GM12801 (cell line): ENCODE results near the gene CAMKK1.

Source experiments
- TF ChIP-seq, protein P1 (sequence below): IDR thresholded peaks from one replicate; pipeline ENCODE4 v1.5.1; 2011; ENCODE audit warnings: control low read depth; ENCODE audit not compliant: insufficient read length; ENCODE audit errors: extremely low read depth

Gene CAMKK1

DNA sequence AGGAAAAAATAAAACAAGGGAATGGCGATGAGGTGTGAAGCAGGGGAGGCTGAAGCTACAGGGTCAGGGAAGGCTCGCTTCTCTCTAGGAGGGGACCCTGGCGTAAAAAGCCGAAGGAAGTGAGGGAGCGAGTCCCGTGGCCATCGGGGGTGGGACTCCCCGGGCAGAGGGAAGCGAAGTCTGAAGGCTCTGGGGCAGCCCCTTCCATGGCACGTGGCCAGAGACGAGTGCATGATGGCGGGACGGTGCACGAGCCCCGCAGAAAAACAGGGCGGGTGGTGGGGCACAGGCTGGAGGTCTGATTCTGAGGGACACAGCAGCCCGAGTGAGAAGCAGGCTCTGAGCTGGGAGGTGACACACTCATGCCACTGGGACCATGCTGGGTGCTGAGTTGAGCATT, 25.7 kb downstream of the CAMKK1 start:
- TF ChIP-seq, protein P1, sequence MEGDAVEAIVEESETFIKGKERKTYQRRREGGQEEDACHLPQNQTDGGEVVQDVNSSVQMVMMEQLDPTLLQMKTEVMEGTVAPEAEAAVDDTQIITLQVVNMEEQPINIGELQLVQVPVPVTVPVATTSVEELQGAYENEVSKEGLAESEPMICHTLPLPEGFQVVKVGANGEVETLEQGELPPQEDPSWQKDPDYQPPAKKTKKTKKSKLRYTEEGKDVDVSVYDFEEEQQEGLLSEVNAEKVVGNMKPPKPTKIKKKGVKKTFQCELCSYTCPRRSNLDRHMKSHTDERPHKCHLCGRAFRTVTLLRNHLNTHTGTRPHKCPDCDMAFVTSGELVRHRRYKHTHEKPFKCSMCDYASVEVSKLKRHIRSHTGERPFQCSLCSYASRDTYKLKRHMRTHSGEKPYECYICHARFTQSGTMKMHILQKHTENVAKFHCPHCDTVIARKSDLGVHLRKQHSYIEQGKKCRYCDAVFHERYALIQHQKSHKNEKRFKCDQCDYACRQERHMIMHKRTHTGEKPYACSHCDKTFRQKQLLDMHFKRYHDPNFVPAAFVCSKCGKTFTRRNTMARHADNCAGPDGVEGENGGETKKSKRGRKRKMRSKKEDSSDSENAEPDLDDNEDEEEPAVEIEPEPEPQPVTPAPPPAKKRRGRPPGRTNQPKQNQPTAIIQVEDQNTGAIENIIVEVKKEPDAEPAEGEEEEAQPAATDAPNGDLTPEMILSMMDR: no peak

DNA sequence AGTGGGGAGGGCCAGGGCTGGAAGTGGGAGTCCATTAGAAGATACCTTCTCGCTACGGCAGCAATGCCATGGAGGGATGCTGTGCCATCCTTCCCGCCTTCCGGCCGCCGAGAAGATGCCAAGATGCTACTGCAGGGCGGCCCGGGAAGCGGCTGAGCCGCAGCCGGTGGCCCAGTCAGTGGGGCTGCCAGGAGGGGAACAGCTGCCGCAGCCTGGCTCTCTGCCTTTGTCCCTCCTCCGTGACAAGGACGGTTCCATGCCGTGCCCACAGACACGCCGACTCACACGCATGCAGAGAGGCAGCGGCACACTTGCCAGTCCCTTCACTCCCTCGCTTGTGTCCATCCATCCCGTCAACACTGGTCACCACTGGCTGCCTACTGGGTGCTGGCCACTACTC, 26.6 kb downstream of the CAMKK1 start:
- TF ChIP-seq, protein P1: no peak

DNA sequence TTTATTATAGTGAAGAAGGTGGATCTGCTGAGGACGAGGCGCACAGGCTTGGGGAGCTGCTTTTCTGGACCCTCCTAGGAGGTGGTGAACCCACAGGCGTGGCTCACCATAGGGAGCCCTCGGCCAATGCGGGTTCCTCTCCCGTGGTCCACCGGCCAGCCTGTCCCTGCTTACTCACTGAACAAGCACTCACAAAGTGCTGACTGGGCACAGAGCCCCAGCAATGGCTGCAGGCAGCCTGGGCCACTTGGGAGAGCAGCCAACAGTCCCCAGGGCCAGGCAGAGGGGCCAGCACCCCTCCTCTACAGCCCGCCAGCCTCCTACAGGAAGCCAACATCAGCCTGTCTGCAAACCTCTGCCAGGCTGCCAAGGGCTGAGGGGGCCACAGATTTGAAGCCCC, 27.7 kb downstream of the CAMKK1 start:
- TF ChIP-seq, protein P1: no peak

DNA sequence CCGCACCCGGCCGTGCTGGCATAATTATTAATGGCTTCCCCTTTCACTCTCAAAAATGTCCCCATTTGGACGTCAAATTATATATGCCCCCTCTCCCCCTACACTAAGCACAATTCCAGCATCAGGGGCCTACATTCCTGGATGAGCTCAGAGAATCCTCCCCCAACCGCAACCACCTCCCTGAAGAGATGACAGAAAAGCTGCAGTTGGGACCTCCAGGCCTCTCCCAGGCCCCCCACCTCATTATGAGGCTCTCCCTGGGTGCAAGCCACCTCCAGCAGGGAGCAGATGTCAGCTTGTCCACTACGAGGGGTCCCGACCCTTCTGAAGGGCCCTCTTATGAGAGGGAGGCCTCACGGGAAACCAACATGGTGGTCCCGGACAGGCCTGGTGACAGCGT, 28.3 kb downstream of the CAMKK1 start:
- TF ChIP-seq, protein P1: no peak

DNA sequence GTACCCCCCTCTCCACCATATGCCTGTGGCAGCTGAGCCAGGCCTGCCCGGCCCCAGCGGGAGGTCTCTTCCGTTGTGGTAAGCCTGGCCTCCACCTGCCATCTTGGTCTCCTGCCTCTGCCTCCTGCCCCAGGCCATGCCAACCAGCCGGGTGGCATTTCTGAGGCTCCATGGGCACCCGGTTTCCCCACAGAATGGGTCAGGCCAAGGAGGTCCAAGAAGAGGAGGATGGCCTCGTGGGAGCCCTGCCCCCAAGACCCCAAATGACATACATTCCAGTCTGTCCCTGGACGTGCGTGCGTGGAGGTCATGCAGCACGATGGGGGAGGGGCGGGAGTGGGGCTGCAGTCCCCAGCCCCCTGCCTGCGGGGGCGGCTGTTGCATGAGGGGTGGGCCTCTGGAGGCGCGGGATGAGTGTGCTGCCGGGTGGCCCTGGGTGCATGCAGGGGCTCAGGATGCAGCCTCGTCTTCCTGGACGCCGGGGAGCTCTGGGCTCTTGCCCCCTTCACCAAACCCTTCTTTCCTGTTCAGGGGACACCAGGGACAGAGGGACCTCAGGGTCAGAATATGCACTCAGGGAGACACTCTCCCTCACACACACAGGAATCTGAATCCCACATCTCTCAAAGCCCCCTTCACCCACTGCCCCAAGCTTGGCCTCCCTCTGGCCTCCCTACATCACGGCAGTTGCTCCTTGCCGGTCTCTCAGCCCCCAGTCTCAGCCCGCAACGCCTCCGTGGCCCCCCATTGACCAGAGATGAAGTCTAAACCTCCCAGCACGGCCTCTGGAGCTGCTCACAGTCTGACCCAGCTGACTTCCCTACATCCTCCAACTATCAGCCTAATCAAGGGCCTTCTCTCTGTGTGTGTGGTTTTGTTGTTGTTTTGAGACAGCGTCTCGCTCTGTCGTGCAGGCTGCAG, 30.8 kb downstream of the CAMKK1 start:
- TF ChIP-seq, protein P1: no peak

DNA sequence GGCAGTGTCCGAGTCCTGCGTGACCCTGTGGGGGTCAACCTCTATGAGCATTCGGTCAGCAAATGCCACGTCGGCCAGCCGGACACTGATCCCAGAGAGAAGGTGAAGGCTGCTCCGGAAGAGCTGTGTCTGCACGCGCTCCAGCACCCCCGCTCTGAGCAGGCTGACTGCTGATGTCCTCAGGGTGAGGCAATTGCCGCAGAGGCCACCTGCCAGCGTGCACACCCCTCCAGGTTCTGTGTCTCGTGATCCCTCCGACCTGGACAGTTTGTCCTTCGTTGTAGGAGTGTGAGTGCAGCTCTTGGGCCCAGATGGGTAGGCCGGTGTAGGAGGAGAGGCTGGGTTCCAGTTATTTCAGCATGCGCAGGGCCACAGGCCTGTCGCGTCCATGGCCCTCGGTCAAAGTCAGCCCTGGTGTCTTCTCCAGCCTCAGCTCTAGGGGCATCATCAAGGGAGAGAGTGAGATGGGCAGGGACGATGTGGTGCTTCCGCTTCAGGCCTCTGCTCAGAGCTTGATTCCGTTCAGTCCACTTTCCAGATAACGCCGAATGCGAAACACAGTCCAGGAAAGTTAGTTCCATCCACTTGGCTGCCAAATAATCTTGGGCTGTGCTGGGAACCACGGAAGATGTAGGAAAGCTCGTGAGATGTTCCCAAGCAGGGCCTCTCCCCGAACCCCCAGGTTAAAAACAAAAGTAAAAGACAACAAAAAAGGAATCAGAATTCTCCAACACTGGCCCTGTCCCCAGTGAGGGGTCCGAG, 31.7 kb downstream of the CAMKK1 start:
- TF ChIP-seq, protein P1: no peak

DNA sequence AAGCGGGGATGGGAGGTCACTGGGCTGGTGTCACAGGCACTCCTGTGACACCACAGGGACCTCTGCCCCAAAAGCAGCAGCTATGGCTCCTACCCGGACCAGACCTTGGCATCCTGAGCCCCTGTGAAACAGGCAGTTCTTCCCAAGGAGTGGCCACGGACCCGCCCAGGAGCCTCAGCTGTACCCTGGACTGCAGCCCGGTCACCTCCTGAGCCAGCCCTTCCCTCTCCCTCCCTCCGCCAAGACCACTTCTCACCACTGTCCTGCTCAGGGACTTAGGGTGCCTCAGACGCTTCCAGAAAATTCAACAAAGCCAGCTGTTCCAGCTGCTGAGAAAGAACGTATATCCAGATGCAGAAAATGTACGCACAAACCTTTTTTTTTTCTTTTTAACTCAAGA, 32.9 kb downstream of the CAMKK1 start:
- TF ChIP-seq, protein P1: no peak
